CD4-positive, alpha-beta T cell treated with Interleukin-15 for 1 hour (primary cell): ENCODE data around the gene RTTN.
"Not testable (repeated sequence)": the region's sequence is repeated elsewhere in the genome, so short reads cannot be mapped to it uniquely, and the experiment has no call there.

Source experiments
- DNase-seq: peaks from one replicate; pipeline ENCODE4 v3.0.0-alpha.2; 2020

Gene RTTN

GRCh38 chr18:70151614-70152013 lies 53.9 kb downstream of the RTTN start:
- DNase-seq, result no peak

- no peak for DNase-seq
Measured at GRCh38 chr18:70149616-70150301, 55.7 kb downstream of the RTTN start.

GRCh38 chr18:70149156-70149555 lies 56.3 kb downstream of the RTTN start:
- no peak for DNase-seq

GRCh38 chr18:70148039-70148938 lies 57.2 kb downstream of the RTTN start:
- DNase-seq, result no peak

GRCh38 chr18:70146174-70146573 lies 59.3 kb downstream of the RTTN start:
- DNase-seq, result no peak

GRCh38 chr18:70142001-70142400 lies 63.5 kb downstream of the RTTN start:
- DNase-seq, result no peak

GRCh38 chr18:70139138-70139537 lies 66.3 kb downstream of the RTTN start:
- no peak for DNase-seq

GRCh38 chr18:70135604-70136003 lies 69.9 kb downstream of the RTTN start:
- no peak for DNase-seq

- DNase-seq, result no peak
Measured at GRCh38 chr18:70132999-70133398, 72.5 kb downstream of the RTTN start.

- no peak for DNase-seq
Measured at GRCh38 chr18:70128271-70128670, 77.2 kb downstream of the RTTN start.

- no peak for DNase-seq
Measured at GRCh38 chr18:70127359-70127758, 78.1 kb downstream of the RTTN start.

- DNase-seq, result no peak
Measured at GRCh38 chr18:70126832-70127231, 78.7 kb downstream of the RTTN start.

- no peak for DNase-seq
Measured at GRCh38 chr18:70124139-70124538, 81.3 kb downstream of the RTTN start.

GRCh38 chr18:70121842-70122241 lies 83.6 kb downstream of the RTTN start:
- no peak for DNase-seq

- no peak for DNase-seq
Measured at GRCh38 chr18:70116949-70117348, 88.5 kb downstream of the RTTN start.

- DNase-seq, result no peak
Measured at GRCh38 chr18:70113511-70113910, 92.0 kb downstream of the RTTN start.

- DNase-seq, result no peak
Measured at GRCh38 chr18:70110678-70111077, 94.8 kb downstream of the RTTN start.

- no peak for DNase-seq
Measured at GRCh38 chr18:70107091-70107490, 98.4 kb downstream of the RTTN start.

GRCh38 chr18:70102854-70103253 lies 102.6 kb downstream of the RTTN start:
- not testable (repeated sequence) for DNase-seq

- no peak for DNase-seq
Measured at GRCh38 chr18:70089858-70090257, 115.6 kb downstream of the RTTN start.

GRCh38 chr18:70086085-70086484 lies 119.4 kb downstream of the RTTN start:
- no peak for DNase-seq

GRCh38 chr18:70085641-70086040 lies 119.8 kb downstream of the RTTN start:
- no peak for DNase-seq

GRCh38 chr18:70082430-70082829 lies 123.1 kb downstream of the RTTN start:
- DNase-seq, result no peak

GRCh38 chr18:70078106-70078505 lies 127.4 kb downstream of the RTTN start:
- DNase-seq, result no peak
